Stimulated activated CD4-positive, alpha-beta T cell treated with anti-CD3 and anti-CD28 coated beads, Interleukin-15, amount 100 ng/mL, for 1 hour (primary cell): Measurements from ENCODE around the gene CDKN1C.
"Not testable (repeated sequence)": the region's sequence is repeated elsewhere in the genome, so short reads cannot be mapped to it uniquely, and the experiment has no call there.

Experiments
- DNase-seq, 2 donors: peaks; one replicate each; pipeline ENCODE4 v3.0.0-alpha.2; 2020; ENCODE audit warnings: low read depth in 1 of 2, low spot score in 1 of 2

The CDKN1C gene

GRCh38 chr11:2909133-2909902, 23.7 kb upstream of the CDKN1C start:
- no peak for DNase-seq

- no peak for DNase-seq
Measured at GRCh38 chr11:2908130-2908529, 22.6 kb upstream of the CDKN1C start.

- not testable (repeated sequence) for DNase-seq
Measured at GRCh38 chr11:2905299-2905698, 19.7 kb upstream of the CDKN1C start.

- DNase-seq, result no peak
Measured at GRCh38 chr11:2904153-2905052, 18.8 kb upstream of the CDKN1C start.

GRCh38 chr11:2903672-2904011, 18.1 kb upstream of the CDKN1C start:
- no peak for DNase-seq

- no peak for DNase-seq
Measured at GRCh38 chr11:2902784-2903671, 17.5 kb upstream of the CDKN1C start.

GRCh38 chr11:2901854-2902783, 16.5 kb upstream of the CDKN1C start:
- peak; percentile 75 to 80 for DNase-seq

- no peak for DNase-seq
Measured at GRCh38 chr11:2901196-2901796, 15.7 kb upstream of the CDKN1C start.

GRCh38 chr11:2899080-2899783, 13.7 kb upstream of the CDKN1C start:
- DNase-seq, result no peak

GRCh38 chr11:2898366-2899079, 12.9 kb upstream of the CDKN1C start:
- DNase-seq, result peak; percentile 18 to 26

- no peak for DNase-seq
Measured at GRCh38 chr11:2897048-2897447, 11.5 kb upstream of the CDKN1C start.

- DNase-seq, result no peak
Measured at GRCh38 chr11:2896047-2896446, 10.5 kb upstream of the CDKN1C start.

- DNase-seq, result no peak
Measured at GRCh38 chr11:2893935-2894334, 8.4 kb upstream of the CDKN1C start.

- peak in 1 of 2 donors; percentile 28 for DNase-seq
Measured at GRCh38 chr11:2892967-2893528, 7.5 kb upstream of the CDKN1C start.

- peak; percentile 37 to 54 for DNase-seq
Measured at GRCh38 chr11:2892215-2892966, 6.8 kb upstream of the CDKN1C start.

- no peak for DNase-seq
Measured at GRCh38 chr11:2891326-2892214, 6.0 kb upstream of the CDKN1C start.
